GM12878 (cell line): Measurements from ENCODE around the gene ANGPTL2. TPM values are rescaled to one million over a fixed set of nuclear protein-coding genes. Genes with fewer than 3 reads are reported as not detected.

Experiments
- ATAC-seq: fragments of 200-7000 bp; cut with Tn5 transposase; 3 replicates; pipeline ENCODE4 v1.9.1; 2020; ENCODE audit warnings: mild to moderate bottlenecking, moderate library complexity
- BruUV-seq: library from RNA; stranded (reverse); fragments of 400-500 nt; replicated peaks from 2 replicates; lab custom pipeline; 2021; lab: Mats Ljungman, UMichigan
- CTCF ChIA-PET: fragments of 300-600 bp; sonication (Branson Sonifier 250); formaldehyde crosslinking; extraction: SDS; loops from one replicate; lab custom pipeline; 2021; ENCODE audit warnings: inconsistent platforms; lab: Yijun Ruan, JAX
- POLR2A ChIA-PET: fragments of 350-600 bp; formaldehyde crosslinking; extraction: SDS; loops from one replicate; lab custom pipeline; 2021; ENCODE audit warnings: inconsistent platforms; lab: Charles Lee
- RAD21 ChIA-PET: fragments of 300-600 bp; sonication (Branson Sonifier 250); formaldehyde crosslinking; loops from one replicate; lab custom pipeline; 2023; ENCODE audit warnings: antibody characterized with exemption; ENCODE audit not compliant: unreplicated experiment; lab: Charles Lee
- SMC1A ChIA-PET: fragments of 300-600 bp; sonication (Branson Sonifier 250); formaldehyde crosslinking; loops from one replicate; lab custom pipeline; 2023; ENCODE audit not compliant: unreplicated experiment, uncharacterized antibody; lab: Charles Lee
- DNase-seq: peaks from one replicate; pipeline ENCODE4 v3.0.0-alpha.2; 2011; ENCODE audit warnings: low read depth, low spot score
- FAIRE-seq: peaks from 3 replicates; lab custom pipeline; 2011; peaks lifted over from hg19 to GRCh38; lab: Jason Lieb, UNC
- H2AFZ ChIP-seq: 2 replicates; pipeline ENCODE4 v1.6.0; 2011; ENCODE audit warnings: low read depth, low read length, control low read depth; ENCODE audit not compliant: control insufficient read depth
- H3K27ac ChIP-seq: 2 replicates; pipeline ENCODE4 v1.5.1; 2011; ENCODE audit warnings: control low read depth; ENCODE audit not compliant: control insufficient read depth, insufficient read depth
- H3K27me3 ChIP-seq, 2 experiments: replicated peaks in 1 of 2; 2 replicates each; pipeline versions ENCODE4 v1.6.0 to v1.6.1; 2011; ENCODE audit warnings: low read length in 1 of 2; ENCODE audit not compliant: control insufficient read depth in 2 of 2, insufficient read depth in 2 of 2
- H3K36me3 ChIP-seq, 2 experiments: 2 replicates each; pipeline ENCODE4 v1.5.1; 2011; ENCODE audit warnings: low read length in 1 of 2; ENCODE audit not compliant: control insufficient read depth in 2 of 2, insufficient read depth in 2 of 2
- H3K4me1 ChIP-seq: 2 replicates; pipeline ENCODE4 v1.6.1; 2011; ENCODE audit warnings: mild to moderate bottlenecking, low read length, moderate library complexity, mixed read lengths; ENCODE audit not compliant: control insufficient read depth, insufficient read depth
- H3K4me2 ChIP-seq: 2 replicates; pipeline ENCODE4 v1.6.0; 2011; ENCODE audit warnings: control low read depth; ENCODE audit not compliant: control insufficient read depth, insufficient read depth
- H3K4me3 ChIP-seq: fragments of 200-600 bp; sonication (generic); 2 replicates; pipeline ENCODE4 v1.5.1; 2016
- H3K79me2 ChIP-seq: 2 replicates; pipeline ENCODE4 v1.6.0; 2011; ENCODE audit warnings: low read length; ENCODE audit not compliant: control insufficient read depth, insufficient read depth
- H3K9ac ChIP-seq: 2 replicates; pipeline ENCODE4 v1.8.0; 2011; ENCODE audit warnings: low read length, control low read depth, mixed read lengths; ENCODE audit not compliant: control insufficient read depth, insufficient read depth
- H3K9me3 ChIP-seq: replicated peaks from 3 replicates; pipeline ENCODE4 v1.5.1; 2011; ENCODE audit warnings: mild to moderate bottlenecking, low read length; ENCODE audit not compliant: control insufficient read depth, insufficient read depth
- H4K20me1 ChIP-seq: 2 replicates; pipeline ENCODE4 v1.6.0; 2011; ENCODE audit not compliant: control insufficient read depth, insufficient read depth
- ATF2 ChIP-seq: IDR thresholded peaks from 2 replicates; pipeline ENCODE4 v1.6.1; 2012; ENCODE audit warnings: low read length, inconsistent platforms
- HSF1 ChIP-seq: fragments of 150-350 bp; IDR thresholded peaks from 2 replicates; pipeline ENCODE4 v1.6.1; 2014; ENCODE audit warnings: mild to moderate bottlenecking, low read depth, low read length
- IKZF2 ChIP-seq, 2 experiments: fragments of 450-650 bp; IDR thresholded peaks; 2 replicates each; pipeline ENCODE4 v1.6.1; 2017; ENCODE audit warnings: mild to moderate bottlenecking in 2 of 2, moderate library complexity in 2 of 2
- KDM1A ChIP-seq: fragments of 200-600 bp; sonication (generic); IDR thresholded peaks from 2 replicates; pipeline ENCODE4 v1.6.1; 2016; ENCODE audit warnings: borderline replicate concordance
- NBN ChIP-seq: fragments of 450-650 bp; IDR thresholded peaks from 2 replicates; pipeline ENCODE4 v1.6.1; 2016
- NR2C2 ChIP-seq: IDR thresholded peaks from 2 replicates; pipeline ENCODE4 v1.6.1; 2011; ENCODE audit warnings: borderline replicate concordance, low read depth; ENCODE audit not compliant: control insufficient read depth, insufficient read length
- RAD51 ChIP-seq: fragments of 450-650 bp; IDR thresholded peaks from 2 replicates; pipeline ENCODE4 v1.6.1; 2016; ENCODE audit warnings: moderate library complexity, mild to moderate bottlenecking, inconsistent platforms
- SPI1 ChIP-seq: IDR thresholded peaks from 2 replicates; pipeline ENCODE4 v1.6.1; 2011; ENCODE audit warnings: low read depth, mild to moderate bottlenecking, low read length, moderate library complexity, borderline replicate concordance; ENCODE audit not compliant: insufficient read depth
- ZNF592 ChIP-seq: fragments of 450-650 bp; IDR thresholded peaks from 2 replicates; pipeline ENCODE4 v1.6.1; 2017; ENCODE audit warnings: mild to moderate bottlenecking, moderate library complexity
- whole genome bisulfite sequencing: methylation state at CpG from one replicate; pipeline ENCODE4 v1.1.6; 2016; ENCODE audit warnings: low lambda C conversion rate; ENCODE audit not compliant: insufficient replicate concordance, insufficient coverage; ENCODE audit errors: missing lambda C conversion rate; 5-methylcytosine and 5-hydroxymethylcytosine counted together
- in situ Hi-C: fragments of 300-500 bp; cut with MboI; formaldehyde crosslinking; loops from 9 replicates; pipeline ENCODE4 v1.14.3; 2018; ENCODE audit warnings: mixed read lengths
- intact Hi-C: fragments of 100-400 bp; cut with micrococcal nuclease; formaldehyde crosslinking; loops from one replicate; pipeline ENCODE4 v1.14.2; 2022; ENCODE audit not compliant: unreplicated experiment
- polyA plus RNA-seq, 11 experiments: library from polyadenylated mRNA; depleted of rRNA in 4 of 11; unstranded in 6 of 11; stranded (reverse) in 5 of 11; fragments of >200 nt; fragmentation: Nextera tagmentation in 4 of 11; fragmentation: Illumina TruSeq in 1 of 11; extraction: Ambion mirVana in 4 of 11; extraction: Trizol in 1 of 11; gene quantifications; 1 replicate in 1 of 11; 2 replicates in 10 of 11; pipeline versions ENCODE4 v1.2.1 to v1.2.3, GENCODE V29; 2011 to 2016; ENCODE audit warnings: inconsistent platforms in 2 of 11, missing spikeins in 2 of 11, low read depth in 1 of 11
- total RNA-seq, 4 experiments: library from RNA; depleted of rRNA in 3 of 4; stranded (reverse); fragments of >200 nt in 3 of 4; fragmentation: Illumina TruSeq in 1 of 4; extraction: Trizol in 1 of 4; gene quantifications; 2 replicates each; pipeline versions ENCODE4 v1.2.1 to v1.2.3, GENCODE V29; 2013 to 2021
- TF ChIP-seq, protein P1 (sequence below): fragments of 450-650 bp; IDR thresholded peaks from 2 replicates; pipeline ENCODE4 v1.6.1; 2016; ENCODE audit warnings: mild to moderate bottlenecking
- TF ChIP-seq, protein P2 (sequence below): IDR thresholded peaks from 2 replicates; pipeline ENCODE4 v1.6.1; 2012; ENCODE audit warnings: low read depth, low read length, improper control_type of control experiment

The ANGPTL2 gene
- total and polyA plus RNA-seq, 10 of the 15 experiments (the other 5 are each of a cell fraction or from before 2014, with no cell fraction given), result 0.13 to 2.6 (median 0.82) TPM; not detected in 1

GRCh38 chr9:127124111-127124531 lies 1.7 kb upstream of the ANGPTL2 start (continued):
- no peak for TF ChIP-seq SPI1
- TF ChIP-seq ATF2, result no peak

DNA sequence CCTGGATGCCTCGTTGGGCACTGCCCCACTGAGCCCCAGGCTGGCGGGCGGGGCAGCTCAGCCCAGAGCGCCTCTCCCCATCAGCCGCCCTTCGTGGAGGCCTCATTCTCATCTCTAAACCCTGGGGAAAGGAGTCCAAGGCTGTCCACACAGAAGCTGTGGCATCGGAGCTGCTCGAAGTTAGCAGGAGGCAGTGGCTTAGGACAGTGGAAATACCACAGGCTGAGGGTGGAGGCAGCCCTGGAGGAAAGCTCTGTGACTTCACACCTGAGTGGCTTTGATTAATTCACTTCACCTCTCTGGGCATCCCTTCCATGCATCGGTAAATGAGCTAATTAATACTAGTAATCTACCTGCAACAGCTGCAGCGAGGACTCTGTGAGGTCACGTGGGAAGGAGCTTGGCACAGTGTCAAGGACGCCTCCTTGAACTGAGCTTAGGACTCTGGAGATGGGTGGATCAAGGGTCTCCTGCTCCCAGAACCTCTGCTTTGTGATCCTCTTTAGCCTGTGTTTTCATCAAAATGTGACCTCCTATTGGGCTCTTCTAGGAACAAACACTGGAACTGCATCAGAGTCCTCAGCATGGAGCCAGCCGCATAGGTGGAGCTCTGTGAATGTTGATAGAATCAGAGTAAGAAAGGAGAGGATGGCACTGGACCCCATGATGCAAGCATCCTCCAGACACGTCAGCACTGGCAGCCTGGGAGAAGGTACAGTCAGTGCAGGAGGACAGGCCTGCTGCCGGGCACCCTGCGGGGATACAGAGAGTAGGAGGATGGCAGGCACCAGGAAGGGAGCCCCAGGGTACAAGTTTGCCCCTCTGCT lies 842 bp upstream of the ANGPTL2 start:
- H3K36me3 ChIP-seq, result no peaks in the 10 kb centered on the region
- ChIA-PET SMC1A (interaction anchor here (0.9 to 1.9 kb wide), 8 partner anchors 15 to 137 kb away, joined by 3 to 5 read pairs (median 4); no protein-coding TSS in a partner anchor), POLR2A (interaction anchor here (0.5 to 1.6 kb wide), 4 partner anchors 31 to 265 kb away, joined by 3 to 4 read pairs (median 3); no protein-coding TSS in a partner anchor), RAD21 (interaction anchor here (0.9 to 1.7 kb wide), 6 partner anchors 11 to 417 kb away, joined by 3 to 8 read pairs (median 4); no protein-coding TSS in a partner anchor), CTCF (interaction anchor here (1.0 to 1.5 kb wide), 3 partner anchors 16 to 47 kb away, joined by 3 read pairs; no protein-coding TSS in a partner anchor)
- BruUV-seq, result no TSS peak
- H3K9ac ChIP-seq, result no peak overlapping the region
- no peaks in the 10 kb centered on the region for H3K27me3 ChIP-seq
- peak overlapping the region; percentile 50 for H2AFZ ChIP-seq
- ATAC-seq (no peak), FAIRE-seq (peak; percentile 38), DNase-seq (no peak)
- no peaks in the 10 kb centered on the region for H3K79me2 ChIP-seq
- WGBS, result 60% methylated on average over 16 of the region's 16 CpGs
- in situ Hi-C loops, result no loop called here
- intact Hi-C loops, result loop anchor here (5.0 kb wide), 1 partner anchor 181 kb away; no protein-coding TSS in a partner anchor
- H3K9me3 ChIP-seq, result no peaks in the 10 kb centered on the region
- 0 out of 2 replicates have a peak overlapping the region, but pooled peaks have one; percentile 5 for H3K4me2 ChIP-seq
- H3K4me1 ChIP-seq, result peaks cover 16% of the 10 kb centered on the region
- H3K27ac ChIP-seq, result no peak overlapping the region
- no peaks in the 10 kb centered on the region for H4K20me1 ChIP-seq
- no peak overlapping the region for H3K4me3 ChIP-seq
- TF ChIP-seq RAD51 (no peak), ZNF592 (no peak), NBN (no peak), IKZF2 (IDR thresholded peaks at IDR 0.05) (no peak), KDM1A (no peak), HSF1 (no peak), NR2C2 (no peak), SPI1 (0 out of 2 replicates have a peak, but pooled peaks have one; percentile 0)
- TF ChIP-seq, protein P1, sequence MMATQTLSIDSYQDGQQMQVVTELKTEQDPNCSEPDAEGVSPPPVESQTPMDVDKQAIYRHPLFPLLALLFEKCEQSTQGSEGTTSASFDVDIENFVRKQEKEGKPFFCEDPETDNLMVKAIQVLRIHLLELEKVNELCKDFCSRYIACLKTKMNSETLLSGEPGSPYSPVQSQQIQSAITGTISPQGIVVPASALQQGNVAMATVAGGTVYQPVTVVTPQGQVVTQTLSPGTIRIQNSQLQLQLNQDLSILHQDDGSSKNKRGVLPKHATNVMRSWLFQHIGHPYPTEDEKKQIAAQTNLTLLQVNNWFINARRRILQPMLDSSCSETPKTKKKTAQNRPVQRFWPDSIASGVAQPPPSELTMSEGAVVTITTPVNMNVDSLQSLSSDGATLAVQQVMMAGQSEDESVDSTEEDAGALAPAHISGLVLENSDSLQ, result no peak
- TF ChIP-seq, protein P2, sequence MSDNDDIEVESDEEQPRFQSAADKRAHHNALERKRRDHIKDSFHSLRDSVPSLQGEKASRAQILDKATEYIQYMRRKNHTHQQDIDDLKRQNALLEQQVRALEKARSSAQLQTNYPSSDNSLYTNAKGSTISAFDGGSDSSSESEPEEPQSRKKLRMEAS, result no peak
